ENCODE measurements around the gene MAB21L4. TPM values are rescaled to one million over a fixed set of nuclear protein-coding genes. Genes with fewer than 3 reads are reported as not detected.

MAB21L4 gene
- total RNA-seq, 1 experiment from 2014 or later: not detected

- H3K4me1 ChIP-seq (ENCODE audit: control insufficient read depth in 1 of 2, insufficient read depth in 2 of 2, low read length in 2 of 2): no peaks in the 10 kb centered on the region
- no peaks in the 10 kb centered on the region for H3K79me2 ChIP-seq (ENCODE audit: insufficient read depth, low read length)
- H3K9ac ChIP-seq (ENCODE audit: low read length): no peak overlapping the region
- ATAC-seq (no peak), DNase-seq (ENCODE audit: low read depth, low spot score) (no peak)
- BruUV-seq (replicated peaks): no TSS peak
- CTCF ChIA-PET: interaction anchor here (1.0 kb wide), 1 partner anchor 24 kb away, joined by 3 read pairs; no protein-coding TSS in a partner anchor
- no peaks in the 10 kb centered on the region for H4K20me1 ChIP-seq (ENCODE audit: insufficient read depth)
- no peak overlapping the region for H2AFZ ChIP-seq (ENCODE audit: low read depth, low read length, poor library complexity, severe bottlenecking)
- POLR2A ChIA-PET: no interaction called here
- RAD21 ChIA-PET (ENCODE audit: low non-redundant PET in 1 of 2, low total read pairs in 2 of 2, uncharacterized antibody in 2 of 2, unreplicated experiment in 2 of 2): no interaction called here
- TF ChIP-seq ZNF274 (IDR thresholded peaks at IDR 0.05; ENCODE audit: low read depth, low read length): no peak
- TF ChIP-seq CEBPB (IDR thresholded peaks at IDR 0.05; ENCODE audit: low read depth): no peak
- TF ChIP-seq EGR1 (IDR thresholded peaks at IDR 0.05; ENCODE audit: low read depth): no peak
- no peak for TF ChIP-seq EZH2 (IDR thresholded peaks at IDR 0.05)
- no peak for TF ChIP-seq POLR2A (IDR thresholded peaks at IDR 0.05; ENCODE audit: borderline replicate concordance, extremely low read depth, insufficient read depth, insufficient read length)
- TF ChIP-seq, protein P1, sequence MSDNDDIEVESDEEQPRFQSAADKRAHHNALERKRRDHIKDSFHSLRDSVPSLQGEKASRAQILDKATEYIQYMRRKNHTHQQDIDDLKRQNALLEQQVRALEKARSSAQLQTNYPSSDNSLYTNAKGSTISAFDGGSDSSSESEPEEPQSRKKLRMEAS (IDR thresholded peaks at IDR 0.05): no peak
- no peak for TF ChIP-seq CTCF (IDR thresholded peaks at IDR 0.05 in 2 of 3, conservative IDR thresholded peaks at IDR 0.05 in 1 of 3; ENCODE audit: borderline replicate concordance in 1 of 3, insufficient read depth in 1 of 3, low read depth in 2 of 3, low read length in 2 of 3)
- no peak for TF ChIP-seq EZH2phosphoT487 (IDR thresholded peaks at IDR 0.05; ENCODE audit: borderline replicate concordance)
- no peak for TF ChIP-seq SP1 (IDR thresholded peaks at IDR 0.05; ENCODE audit: low read depth)
- no peak for TF ChIP-seq SRF (IDR thresholded peaks at IDR 0.05; ENCODE audit: low read depth)
- no peak for TF ChIP-seq YY1 (IDR thresholded peaks at IDR 0.05; ENCODE audit: extremely low read depth, insufficient replicate concordance, low read depth, low read length)
- no peak overlapping the region for H3K27ac ChIP-seq (ENCODE audit: low read depth, low read length)
- intact Hi-C loops (cut with micrococcal nuclease): no loop called here
- peaks cover 9% of the 10 kb centered on the region; the same call in 1 of the 2 replicates for H3K27me3 ChIP-seq (ENCODE audit: insufficient read depth, low read length)
- H3K9me2 ChIP-seq (ENCODE audit: insufficient read depth): no peaks in the 10 kb centered on the region
- H3K9me3 ChIP-seq (ENCODE audit: control insufficient read depth in 1 of 2, insufficient read depth in 1 of 2, low read depth in 1 of 2, low read length in 2 of 2): no peaks in the 10 kb centered on the region
- H3K36me3 ChIP-seq (ENCODE audit: control insufficient read depth in 1 of 2, insufficient read depth in 2 of 2, low read length in 2 of 2): no peaks in the 10 kb centered on the region
- no peak overlapping the region for H3K4me3 ChIP-seq (replicated peaks in 1 of 2; ENCODE audit: low read depth in 1 of 2, low read length in 2 of 2)
- H3K4me2 ChIP-seq (ENCODE audit: low read length): no peak overlapping the region
Measured at GRCh38 chr2:240864475-240864874, 31.5 kb downstream of the MAB21L4 start.
